Measurements from ENCODE around the gene OR2M3. TPM values are rescaled to one million over a fixed set of nuclear protein-coding genes. Genes with fewer than 3 reads are reported as not detected.
"Not testable (repeated sequence)": the region's sequence is repeated elsewhere in the genome, so short reads cannot be mapped to it uniquely, and the experiment has no call there.

Gene OR2M3
- total and polyA plus RNA-seq, 9 donors, result 0.11 TPM; not detected in 8

- intact Hi-C loops (cut with DNase I), result loop anchor here in 1 of 4 donors (10.0 kb wide), 1 partner anchor 1186 kb away; no protein-coding TSS in a partner anchor
- no peaks in the 10 kb centered on the region for H3K27me3 ChIP-seq
- no peaks in the 10 kb centered on the region for H3K36me3 ChIP-seq
- H3K4me1 ChIP-seq (ENCODE audit: insufficient read depth), result no peaks in the 10 kb centered on the region
- WGBS, 3 donors, result 71 to 76% (median 73%) methylated on average over 2 of the region's 2 CpGs
- H3K9me3 ChIP-seq, result no peaks in the 10 kb centered on the region
- TF ChIP-seq EP300 (IDR thresholded peaks at IDR 0.05) (no peak), POLR2A (IDR thresholded peaks at IDR 0.05) (no peak), CTCF (IDR thresholded peaks at IDR 0.05) (no peak)
- no peak within 1 kb of the TSS for H3K4me3 ChIP-seq
- no peak for DNase-seq
- H3K27ac ChIP-seq, result no peak within 1 kb of the TSS
Measured at GRCh38 chr1:248231117-248231516, 34.1 kb downstream of the OR2M3 start, which contains the start of gene OR2M4. Gene OR2M4, plus strand, starts transcription at chr1:248231417. Its CDS starts 7,512 bp downstream, at chr1:248238929.

GRCh38 chr1:248239478-248239877 is 42.4 kb downstream of the OR2M3 start:
- H3K4me3 ChIP-seq, result no peak overlapping the region
- H3K4me1 ChIP-seq (ENCODE audit: insufficient read depth), result no peaks in the 10 kb centered on the region
- 83 to 92% (median 88%) methylated on average over 9 of the region's 9 CpGs for WGBS, 3 donors
- no peaks in the 10 kb centered on the region for H3K9me3 ChIP-seq
- no peak overlapping the region for H3K27ac ChIP-seq
- TF ChIP-seq EP300 (IDR thresholded peaks at IDR 0.05) (no peak), POLR2A (IDR thresholded peaks at IDR 0.05) (no peak), CTCF (IDR thresholded peaks at IDR 0.05) (no peak)
- no peaks in the 10 kb centered on the region for H3K27me3 ChIP-seq
- DNase-seq, result no peak
- no peaks in the 10 kb centered on the region for H3K36me3 ChIP-seq
- intact Hi-C loops (cut with DNase I), result loop anchor here in 1 of 4 donors (10.0 kb wide), 1 partner anchor 1195 kb away; no protein-coding TSS in a partner anchor

GRCh38 chr1:248243204-248243603 is 46.1 kb downstream of the OR2M3 start:
- no peak for DNase-seq
- Histone ChIP-seq H3K9me3 (no peaks in the 10 kb centered on the region), H3K4me1 (ENCODE audit: insufficient read depth) (no peaks in the 10 kb centered on the region), H3K27me3 (no peaks in the 10 kb centered on the region), H3K27ac (no peak overlapping the region), H3K4me3 (no peak overlapping the region), H3K36me3 (no peaks in the 10 kb centered on the region)
- TF ChIP-seq POLR2A (IDR thresholded peaks at IDR 0.05) (no peak), EP300 (IDR thresholded peaks at IDR 0.05) (no peak), CTCF (IDR thresholded peaks at IDR 0.05) (no peak)
- intact Hi-C loops (cut with DNase I), result no loop called here
- 11 to 12% (median 11%) methylated on average over 14 of the region's 14 CpGs for WGBS, 3 donors

- H3K27me3 ChIP-seq; H3K36me3 ChIP-seq; H3K9me3 ChIP-seq; H3K4me1 ChIP-seq (ENCODE audit: insufficient read depth); intact Hi-C loops (cut with DNase I); DNase-seq; H3K4me3 ChIP-seq; H3K27ac ChIP-seq: not testable (repeated sequence)
- WGBS, 3 donors, result 62 to 69% (median 67%) methylated on average over 1 of the region's 1 CpG
Measured at GRCh38 chr1:248259309-248259708, 62.2 kb downstream of the OR2M3 start.

Other genes starting within 250 kb of the OR2M3 start
- gene OR2L8, start 248.4 kb upstream of the OR2M3 start, total RNA-seq, result under 1 TPM in 1 of 7 donors, not detected in 6; 0.34 TPM
- not detected for gene OR2L8, start 248.4 kb upstream of the OR2M3 start, polyA plus RNA-seq
- gene OR2AK2, start 232.0 kb upstream of the OR2M3 start, total RNA-seq, result under 1 TPM in 2 of 7 donors, not detected in 5; 0.36 to 0.80 TPM
- not detected for gene OR2AK2, start 232.0 kb upstream of the OR2M3 start, polyA plus RNA-seq
- under 1 TPM in 1 of 7 donors, not detected in 6; 0.23 TPM for gene OR2L5, start 183.6 kb upstream of the OR2M3 start, total RNA-seq
- gene OR2L5, start 183.6 kb upstream of the OR2M3 start, polyA plus RNA-seq, result not detected
- under 1 TPM in 5 of 7 donors, not detected in 2; 0.08 to 0.69 (median 0.17) TPM for gene OR2L2, start 167.2 kb upstream of the OR2M3 start, total RNA-seq
- under 1 TPM in 1 of 2 donors, not detected in 1; 0.12 TPM for gene OR2L2, start 167.2 kb upstream of the OR2M3 start, polyA plus RNA-seq
- gene OR2L3, start 150.4 kb upstream of the OR2M3 start, total RNA-seq, result under 1 TPM in 4 of 7 donors, not detected in 3; 0.08 to 0.24 (median 0.16) TPM
- gene OR2L3, start 150.4 kb upstream of the OR2M3 start, polyA plus RNA-seq, result not detected
- under 1 TPM in 3 of 7 donors, not detected in 4; 0.24 to 0.34 (median 0.25) TPM for gene OR2L13, start 102.1 kb upstream of the OR2M3 start, total RNA-seq
- gene OR2L13, start 102.1 kb upstream of the OR2M3 start, polyA plus RNA-seq, result under 1 TPM; 0.04 to 0.13 TPM
- gene OR2M5, start 52.1 kb upstream of the OR2M3 start, total RNA-seq, result not detected
- not detected for gene OR2M5, start 52.1 kb upstream of the OR2M3 start, polyA plus RNA-seq
- gene OR2M2, start 22.4 kb upstream of the OR2M3 start, total RNA-seq, result not detected
- not detected for gene OR2M2, start 22.4 kb upstream of the OR2M3 start, polyA plus RNA-seq
- gene OR2M4, start 34.2 kb downstream of the OR2M3 start, total RNA-seq, result under 1 TPM in 1 of 7 donors, not detected in 6; under 0.01 TPM
- not detected for gene OR2M4, start 34.2 kb downstream of the OR2M3 start, polyA plus RNA-seq
- gene OR2T33, start 80.7 kb downstream of the OR2M3 start, total RNA-seq, result not detected
- not detected for gene OR2T33, start 80.7 kb downstream of the OR2M3 start, polyA plus RNA-seq
- gene OR2T12, start 106.2 kb downstream of the OR2M3 start, total RNA-seq, result not detected
- gene OR2T12, start 106.2 kb downstream of the OR2M3 start, polyA plus RNA-seq, result not detected
- not detected for gene OR2M7, start 127.3 kb downstream of the OR2M3 start, total RNA-seq
- not detected for gene OR2M7, start 127.3 kb downstream of the OR2M3 start, polyA plus RNA-seq
- gene OR14C36, start 151.5 kb downstream of the OR2M3 start, total RNA-seq, result not detected
- gene OR14C36, start 151.5 kb downstream of the OR2M3 start, polyA plus RNA-seq, result not detected
- not detected for gene OR2T4, start 164.4 kb downstream of the OR2M3 start, total RNA-seq
- not detected for gene OR2T4, start 164.4 kb downstream of the OR2M3 start, polyA plus RNA-seq
- gene OR2T6, start 178.5 kb downstream of the OR2M3 start, total RNA-seq, result not detected
- gene OR2T6, start 178.5 kb downstream of the OR2M3 start, polyA plus RNA-seq, result not detected
- gene OR2T1, start 205.8 kb downstream of the OR2M3 start, total RNA-seq, result not detected
- gene OR2T1, start 205.8 kb downstream of the OR2M3 start, polyA plus RNA-seq, result not detected
- under 1 TPM in 2 of 7 donors, not detected in 5; 0.10 to 0.46 TPM for gene OR2T2, start 248.4 kb downstream of the OR2M3 start, total RNA-seq
- not detected for gene OR2T2, start 248.4 kb downstream of the OR2M3 start, polyA plus RNA-seq

Data from ovary (tissue), 9 donors.